Gastroesophageal sphincter (tissue), 4 donors: Measurements from ENCODE around the gene SMC1A. TPM values are rescaled to one million over a fixed set of nuclear protein-coding genes. Genes with fewer than 3 reads are reported as not detected.

Source experiments
- ATAC-seq: fragments of 150-250 bp; one replicate; pipeline ENCODE4 v1.9.1; 2016; ENCODE audit warnings: mild to moderate bottlenecking, moderate library complexity
- H3K27ac ChIP-seq, 4 donors: fragments of 200-600 bp; sonication (generic) in 3 of 4; 1 replicate in 3 of 4; 2 replicates in 1 of 4; pipeline ENCODE4 v1.5.1; 2016 to 2019
- H3K27me3 ChIP-seq: fragments of 200-600 bp; sonication (generic); one replicate; pipeline ENCODE4 v1.5.1; 2019
- H3K36me3 ChIP-seq, 2 donors: fragments of 200-600 bp; sonication (generic); one replicate each; pipeline ENCODE4 v1.5.1; 2019; ENCODE audit warnings: control low read depth in 1 of 2
- H3K4me1 ChIP-seq, 3 donors: fragments of 200-600 bp; sonication (generic); 1 replicate in 2 of 3; 2 replicates in 1 of 3; pipeline ENCODE4 v1.5.1; 2016 to 2019; ENCODE audit warnings: control low read depth in 2 of 3
- H3K4me3 ChIP-seq, 2 donors: fragments of 200-600 bp; sonication (generic); one replicate each; pipeline ENCODE4 v1.5.1; 2019; ENCODE audit warnings: mild to moderate bottlenecking in 1 of 2, moderate library complexity in 1 of 2
- H3K9me3 ChIP-seq, 3 donors: fragments of 200-600 bp; sonication (generic); one replicate each; pipeline ENCODE4 v1.5.1; 2017 to 2019; ENCODE audit warnings: control low read depth in 2 of 3
- EP300 ChIP-seq: sonication (generic); formaldehyde crosslinking; IDR thresholded peaks from one replicate; pipeline ENCODE4 v1.6.1; 2017; ENCODE audit warnings: antibody characterized with exemption, mild to moderate bottlenecking
- POLR2A ChIP-seq, 2 donors: fragments of 450-650 bp; IDR thresholded peaks; one replicate each; pipeline ENCODE4 v1.6.1; 2017; ENCODE audit warnings: antibody characterized with exemption in 2 of 2, mild to moderate bottlenecking in 2 of 2, moderate library complexity in 1 of 2
- POLR2AphosphoS5 ChIP-seq: sonication (generic); formaldehyde crosslinking; IDR thresholded peaks from one replicate; pipeline ENCODE4 v1.6.1; 2017; ENCODE audit warnings: antibody characterized with exemption
- WGBS, 2 donors: methylation state at CpG; one replicate each; pipeline ENCODE4 v1.1.5; 2018; ENCODE audit warnings: low coverage in 1 of 2; 5-methylcytosine and 5-hydroxymethylcytosine counted together
- total RNA-seq, 4 donors: library from RNA; depleted of rRNA; stranded (reverse); fragments of >200 nt; gene quantifications; one replicate each; pipeline ENCODE4 v1.1.0, GENCODE V29; 2016
- TF ChIP-seq, protein P1 (sequence below), 4 experiments: fragments of 200-600 bp in 2 of 4; fragments of 450-650 bp in 2 of 4; sonication (generic) in 1 of 4; IDR thresholded peaks; one replicate each; pipeline ENCODE4 v1.5.1; 2017 to 2019; ENCODE audit warnings: antibody characterized with exemption in 4 of 4, mild to moderate bottlenecking in 2 of 4, moderate library complexity in 2 of 4

Gene SMC1A
- total RNA-seq, 4 donors from 2014 or later: 28.4 to 56.0 (median 33.2) TPM

GRCh38 chrX:53441531-53442321 lies 19.3 kb upstream of the SMC1A start:
- Histone ChIP-seq H3K36me3 (no peaks in the 10 kb centered on the region), H3K4me1 (peaks cover 0 to 21% (median 2%) of the 10 kb centered on the region in 3 donors), H3K27ac (peak overlapping the region; percentile 74 to 85 (median 78)), H3K4me3 (peak overlapping the region; percentile 22 to 44), H3K9me3 (no peaks in the 10 kb centered on the region), H3K27me3 (no peaks in the 10 kb centered on the region)
- WGBS, 2 donors: 10 to 52% methylated on average over 4 to 10 of the region's 44 CpGs
- TF ChIP-seq POLR2A (IDR thresholded peaks at IDR 0.05) (peak in 1 of 2 donors; percentile 10), POLR2AphosphoS5 (no peak)
- peak; percentile 74 for ATAC-seq

- H3K27ac ChIP-seq: peak overlapping the region; percentile 74 to 85 (median 78)
- no peak for TF ChIP-seq EP300
- TF ChIP-seq POLR2AphosphoS5: peak; percentile 77
- TF ChIP-seq, protein P1, sequence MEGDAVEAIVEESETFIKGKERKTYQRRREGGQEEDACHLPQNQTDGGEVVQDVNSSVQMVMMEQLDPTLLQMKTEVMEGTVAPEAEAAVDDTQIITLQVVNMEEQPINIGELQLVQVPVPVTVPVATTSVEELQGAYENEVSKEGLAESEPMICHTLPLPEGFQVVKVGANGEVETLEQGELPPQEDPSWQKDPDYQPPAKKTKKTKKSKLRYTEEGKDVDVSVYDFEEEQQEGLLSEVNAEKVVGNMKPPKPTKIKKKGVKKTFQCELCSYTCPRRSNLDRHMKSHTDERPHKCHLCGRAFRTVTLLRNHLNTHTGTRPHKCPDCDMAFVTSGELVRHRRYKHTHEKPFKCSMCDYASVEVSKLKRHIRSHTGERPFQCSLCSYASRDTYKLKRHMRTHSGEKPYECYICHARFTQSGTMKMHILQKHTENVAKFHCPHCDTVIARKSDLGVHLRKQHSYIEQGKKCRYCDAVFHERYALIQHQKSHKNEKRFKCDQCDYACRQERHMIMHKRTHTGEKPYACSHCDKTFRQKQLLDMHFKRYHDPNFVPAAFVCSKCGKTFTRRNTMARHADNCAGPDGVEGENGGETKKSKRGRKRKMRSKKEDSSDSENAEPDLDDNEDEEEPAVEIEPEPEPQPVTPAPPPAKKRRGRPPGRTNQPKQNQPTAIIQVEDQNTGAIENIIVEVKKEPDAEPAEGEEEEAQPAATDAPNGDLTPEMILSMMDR (IDR thresholded peaks at IDR 0.05): no peak
- TF ChIP-seq POLR2A (IDR thresholded peaks at IDR 0.05): no peak
- H3K4me1 ChIP-seq: peaks cover 0 to 21% (median 2%) of the 10 kb centered on the region in 3 donors
- WGBS, 2 donors: 4 to 24% methylated on average over 5 to 10 of the region's 39 CpGs
- no peaks in the 10 kb centered on the region for H3K9me3 ChIP-seq
- ATAC-seq: peak; percentile 86
- H3K4me3 ChIP-seq: peak overlapping the region; percentile 22 to 44
- H3K36me3 ChIP-seq: no peaks in the 10 kb centered on the region
- H3K27me3 ChIP-seq: no peaks in the 10 kb centered on the region
These were observed 18.4 kb upstream of the SMC1A start for GRCh38 chrX:53440621-53441517.

DNA sequence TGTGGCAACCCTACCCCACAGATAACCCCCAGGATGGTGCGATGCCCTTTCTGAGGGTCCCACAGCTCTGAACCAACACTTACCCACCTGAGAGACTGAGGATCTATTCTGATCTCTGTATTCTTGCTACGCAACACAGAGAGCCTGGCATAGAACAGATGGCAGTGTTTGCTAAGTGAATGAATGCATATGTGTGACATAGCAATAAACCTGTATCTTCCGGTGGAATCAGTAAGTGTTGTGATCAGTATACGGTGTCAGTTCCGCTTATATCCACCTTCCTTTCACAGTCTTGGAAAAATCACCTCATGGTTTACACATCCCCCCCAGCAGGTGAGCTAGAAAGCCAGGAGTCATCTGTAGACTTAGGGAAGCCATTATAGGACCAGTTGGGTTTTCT lies 17.6 kb upstream of the SMC1A start:
- TF ChIP-seq EP300: no peak
- TF ChIP-seq POLR2A (IDR thresholded peaks at IDR 0.05): no peak
- no peak for TF ChIP-seq POLR2AphosphoS5
- TF ChIP-seq, protein P1 (IDR thresholded peaks at IDR 0.05): no peak
- no peak overlapping the region for H3K4me3 ChIP-seq
- no peaks in the 10 kb centered on the region for H3K9me3 ChIP-seq
- ATAC-seq: no peak
- no peaks in the 10 kb centered on the region for H3K27me3 ChIP-seq
- peaks cover 0 to 21% (median 2%) of the 10 kb centered on the region in 3 donors for H3K4me1 ChIP-seq
- 60 to 86% methylated on average over 2 to 5 of the region's 5 CpGs for WGBS, 2 donors
- peak overlapping the region in 3 of 4 donors; percentile 74 to 78 (median 77) for H3K27ac ChIP-seq
- H3K36me3 ChIP-seq: no peaks in the 10 kb centered on the region

DNA sequence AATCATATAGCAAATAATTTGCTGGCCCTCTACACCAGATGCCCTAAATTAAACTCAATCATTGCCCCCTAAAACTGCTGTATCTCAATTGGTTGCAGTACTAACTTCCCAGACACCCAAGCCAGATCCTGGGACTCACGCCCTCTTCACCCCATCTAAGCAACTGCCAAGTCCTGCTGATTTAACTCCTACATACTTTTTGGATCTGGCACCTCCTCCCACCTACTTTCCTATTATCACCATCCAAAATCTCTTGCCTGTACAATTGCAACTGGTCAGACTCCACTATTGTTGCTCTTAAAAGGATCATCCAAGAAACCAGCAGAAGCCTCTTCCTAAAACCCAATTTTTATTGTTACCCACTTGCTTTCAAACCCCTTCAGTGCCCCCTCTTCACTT lies 16.4 kb upstream of the SMC1A start:
- H3K4me3 ChIP-seq: no peak overlapping the region
- H3K36me3 ChIP-seq: no peaks in the 10 kb centered on the region
- H3K27ac ChIP-seq: no peak overlapping the region
- 0 to 50% methylated on average over 1 of the region's 1 CpG for WGBS, 2 donors
- no peaks in the 10 kb centered on the region for H3K9me3 ChIP-seq
- no peaks in the 10 kb centered on the region for H3K27me3 ChIP-seq
- peaks cover 0 to 27% (median 2%) of the 10 kb centered on the region in 3 donors for H3K4me1 ChIP-seq
- no peak for ATAC-seq
- TF ChIP-seq EP300 (no peak), POLR2AphosphoS5 (no peak), POLR2A (IDR thresholded peaks at IDR 0.05) (no peak)
- TF ChIP-seq, protein P1 (IDR thresholded peaks at IDR 0.05): no peak

GRCh38 chrX:53438174-53438831 lies 15.8 kb upstream of the SMC1A start:
- 20 to 40% methylated on average over 1 of the region's 5 CpGs for WGBS, 2 donors
- Histone ChIP-seq H3K36me3 (no peaks in the 10 kb centered on the region), H3K4me1 (peaks cover 0 to 32% (median 2%) of the 10 kb centered on the region in 3 donors), H3K4me3 (no peak overlapping the region), H3K9me3 (no peaks in the 10 kb centered on the region), H3K27ac (no peak overlapping the region), H3K27me3 (no peaks in the 10 kb centered on the region)
- TF ChIP-seq POLR2AphosphoS5: no peak
- TF ChIP-seq EP300: no peak
- TF ChIP-seq, protein P1 (IDR thresholded peaks at IDR 0.05): no peak
- no peak for ATAC-seq
